ENCODE measurements around the gene AP1B1. TPM values are rescaled to one million over a fixed set of nuclear protein-coding genes. Genes with fewer than 3 reads are reported as not detected.

Gene AP1B1
- total RNA-seq, 4 donors from 2014 or later = 55.6 to 97.0 (median 89.4) TPM

DNA sequence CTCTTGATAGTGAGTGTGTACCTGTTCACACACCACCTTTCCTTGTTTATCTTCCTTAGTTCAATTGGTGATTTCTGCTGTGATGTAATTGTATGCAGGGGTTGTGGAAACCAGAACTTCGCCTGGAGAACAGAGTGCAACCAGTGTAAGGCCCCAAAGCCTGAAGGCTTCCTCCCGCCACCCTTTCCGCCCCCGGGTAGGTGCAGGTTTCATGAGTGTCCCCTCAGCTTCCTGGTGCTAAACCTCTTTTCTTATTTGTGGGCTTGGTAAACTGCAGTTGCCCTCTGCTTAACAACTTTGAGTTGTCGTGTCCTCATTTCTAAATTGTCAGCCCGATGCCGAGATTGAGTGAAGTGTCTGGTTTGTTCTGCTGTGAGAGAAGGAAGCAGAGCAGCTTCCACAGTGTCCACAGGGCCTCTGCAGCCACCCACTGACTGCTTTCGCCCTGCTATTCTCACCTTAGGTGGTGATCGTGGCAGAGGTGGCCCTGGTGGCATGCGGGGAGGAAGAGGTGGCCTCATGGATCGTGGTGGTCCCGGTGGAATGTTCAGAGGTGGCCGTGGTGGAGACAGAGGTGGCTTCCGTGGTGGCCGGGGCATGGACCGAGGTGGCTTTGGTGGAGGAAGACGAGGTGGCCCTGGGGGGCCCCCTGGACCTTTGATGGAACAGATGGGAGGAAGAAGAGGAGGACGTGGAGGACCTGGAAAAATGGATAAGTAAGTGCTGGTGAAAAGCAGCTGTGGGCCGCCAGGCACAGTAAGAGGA is 89.1 kb downstream of the AP1B1 start:
- TF ChIP-seq CTCF (IDR thresholded peaks at IDR 0.05) = no peak
- no peak for TF ChIP-seq POLR2A (IDR thresholded peaks at IDR 0.05)
- TF ChIP-seq EP300 (IDR thresholded peaks at IDR 0.05) = no peak
- TF ChIP-seq POLR2AphosphoS5 (IDR thresholded peaks at IDR 0.05) = no peak
- H3K27ac ChIP-seq = no peak overlapping the region
- H3K9me3 ChIP-seq = no peaks in the 10 kb centered on the region
- peaks cover 69% of the 10 kb centered on the region for H3K36me3 ChIP-seq
- no peaks in the 10 kb centered on the region for H3K27me3 ChIP-seq
- no peak overlapping the region for H3K4me3 ChIP-seq
- 86% methylated on average over 16 of the region's 19 CpGs for WGBS
- peaks cover 13% of the 10 kb centered on the region for H3K4me1 ChIP-seq
- DNase-seq (ENCODE audit: low spot score in 2 of 2) = peak in 1 of 2 donors; percentile 65

DNA sequence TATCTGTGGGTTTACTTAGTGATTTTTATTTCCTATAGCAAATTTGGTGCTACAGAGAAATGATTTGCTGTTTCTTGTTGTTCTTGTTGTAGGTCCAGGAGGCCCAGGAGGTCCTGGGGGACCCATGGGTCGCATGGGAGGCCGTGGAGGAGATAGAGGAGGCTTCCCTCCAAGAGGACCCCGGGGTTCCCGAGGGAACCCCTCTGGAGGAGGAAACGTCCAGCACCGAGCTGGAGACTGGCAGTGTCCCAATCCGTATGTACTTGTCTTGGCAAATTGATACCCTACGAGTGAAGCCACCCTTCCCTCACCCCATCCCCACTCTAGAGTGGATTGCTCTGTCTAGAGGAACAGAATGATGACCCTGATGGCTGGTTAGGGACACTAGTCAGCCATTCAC is 89.7 kb downstream of the AP1B1 start:
- H3K36me3 ChIP-seq = peaks cover 76% of the 10 kb centered on the region
- peak in 1 of 2 donors; percentile 37 for DNase-seq (ENCODE audit: low spot score in 2 of 2)
- WGBS = 69% methylated on average over 7 of the region's 8 CpGs

DNA sequence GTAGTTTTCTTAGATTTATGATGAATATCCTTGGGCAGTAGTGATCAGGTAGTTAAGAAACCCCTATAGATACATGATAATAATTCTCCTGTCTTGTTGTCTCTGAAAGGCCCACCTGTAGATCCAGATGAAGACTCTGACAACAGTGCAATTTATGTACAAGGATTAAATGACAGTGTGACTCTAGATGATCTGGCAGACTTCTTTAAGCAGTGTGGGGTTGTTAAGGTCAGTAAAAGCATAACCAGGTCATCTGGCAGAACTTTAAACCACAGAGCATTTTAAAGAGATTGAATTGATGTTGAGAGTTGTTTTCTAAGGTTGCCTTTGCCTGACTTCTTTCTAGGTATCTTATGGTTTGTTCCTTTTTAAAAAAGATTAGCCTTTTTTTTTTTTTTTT is 96.0 kb downstream of the AP1B1 start:
- TF ChIP-seq CTCF (IDR thresholded peaks at IDR 0.05) (no peak), POLR2AphosphoS5 (IDR thresholded peaks at IDR 0.05) (no peak), EP300 (IDR thresholded peaks at IDR 0.05) (no peak), POLR2A (IDR thresholded peaks at IDR 0.05) (no peak)
- no peak overlapping the region for H3K4me3 ChIP-seq
- H3K27ac ChIP-seq = no peak overlapping the region
- DNase-seq (ENCODE audit: low spot score in 2 of 2) = no peak
- H3K4me1 ChIP-seq = no peaks in the 10 kb centered on the region
- no peaks in the 10 kb centered on the region for H3K9me3 ChIP-seq
- H3K36me3 ChIP-seq = peaks cover 98% of the 10 kb centered on the region
- H3K27me3 ChIP-seq = no peaks in the 10 kb centered on the region

More for the DNA sequence above, 89.7 kb downstream of the AP1B1 start:
- H3K27ac ChIP-seq = no peak overlapping the region
- H3K4me3 ChIP-seq = no peak overlapping the region
- no peaks in the 10 kb centered on the region for H3K9me3 ChIP-seq
- no peaks in the 10 kb centered on the region for H3K27me3 ChIP-seq
- H3K4me1 ChIP-seq = peaks cover 13% of the 10 kb centered on the region
- no peak for TF ChIP-seq CTCF (IDR thresholded peaks at IDR 0.05)
- no peak for TF ChIP-seq POLR2AphosphoS5 (IDR thresholded peaks at IDR 0.05)
- TF ChIP-seq POLR2A (IDR thresholded peaks at IDR 0.05) = no peak
- no peak for TF ChIP-seq EP300 (IDR thresholded peaks at IDR 0.05)

- H3K27me3 ChIP-seq = no peaks in the 10 kb centered on the region
- H3K36me3 ChIP-seq = peaks cover 98% of the 10 kb centered on the region
- H3K4me3 ChIP-seq = no peak overlapping the region
- DNase-seq (ENCODE audit: low spot score in 2 of 2) = no peak
- no peak overlapping the region for H3K27ac ChIP-seq
- H3K9me3 ChIP-seq = no peaks in the 10 kb centered on the region
- TF ChIP-seq CTCF (IDR thresholded peaks at IDR 0.05) (no peak), POLR2A (IDR thresholded peaks at IDR 0.05) (no peak), EP300 (IDR thresholded peaks at IDR 0.05) (no peak), POLR2AphosphoS5 (IDR thresholded peaks at IDR 0.05) (no peak)
- WGBS = 79% methylated on average over 7 of the region's 7 CpGs
- H3K4me1 ChIP-seq = no peaks in the 10 kb centered on the region
Measured at GRCh38 chr22:29291215-29291614, 97.2 kb downstream of the AP1B1 start.

GRCh38 chr22:29290061-29290460 is 98.3 kb downstream of the AP1B1 start:
- no peak overlapping the region for H3K4me3 ChIP-seq
- DNase-seq (ENCODE audit: low spot score in 2 of 2) = no peak
- no peaks in the 10 kb centered on the region for H3K9me3 ChIP-seq
- H3K4me1 ChIP-seq = no peaks in the 10 kb centered on the region
- peaks cover 98% of the 10 kb centered on the region for H3K36me3 ChIP-seq
- H3K27me3 ChIP-seq = no peaks in the 10 kb centered on the region
- TF ChIP-seq CTCF (IDR thresholded peaks at IDR 0.05) = no peak
- no peak for TF ChIP-seq EP300 (IDR thresholded peaks at IDR 0.05)
- no peak for TF ChIP-seq POLR2A (IDR thresholded peaks at IDR 0.05)
- TF ChIP-seq POLR2AphosphoS5 (IDR thresholded peaks at IDR 0.05) = no peak
- WGBS = 62% methylated on average over 5 of the region's 5 CpGs
- H3K27ac ChIP-seq = no peak overlapping the region

All from suprapubic skin (tissue), 4 donors.